Measurements from ENCODE around the gene RCN1.

- TF ChIP-seq ESRRA (IDR thresholded peaks at IDR 0.05; ENCODE audit: borderline replicate concordance, low read length) (no peak), SMC3 (IDR thresholded peaks at IDR 0.05) (no peak), MYC (IDR thresholded peaks at IDR 0.05; ENCODE audit: borderline replicate concordance, low read length) (no peak), JUNB (IDR thresholded peaks at IDR 0.05) (no peak), REST (IDR thresholded peaks at IDR 0.05) (no peak), POLR2A (IDR thresholded peaks at IDR 0.05; ENCODE audit: low read length) (no peak), FOSL2 (IDR thresholded peaks at IDR 0.05) (no peak), FOSL2 (CRISPR knock-in tag; IDR thresholded peaks at IDR 0.05) (no peak), RAD21 (conservative IDR thresholded peaks at IDR 0.05 in 1 of 2, IDR thresholded peaks at IDR 0.05 in 1 of 2) (no peak), USF2 (IDR thresholded peaks at IDR 0.05) (no peak), CEBPB (IDR thresholded peaks at IDR 0.05) (no peak)
- TF ChIP-seq, protein P1, sequence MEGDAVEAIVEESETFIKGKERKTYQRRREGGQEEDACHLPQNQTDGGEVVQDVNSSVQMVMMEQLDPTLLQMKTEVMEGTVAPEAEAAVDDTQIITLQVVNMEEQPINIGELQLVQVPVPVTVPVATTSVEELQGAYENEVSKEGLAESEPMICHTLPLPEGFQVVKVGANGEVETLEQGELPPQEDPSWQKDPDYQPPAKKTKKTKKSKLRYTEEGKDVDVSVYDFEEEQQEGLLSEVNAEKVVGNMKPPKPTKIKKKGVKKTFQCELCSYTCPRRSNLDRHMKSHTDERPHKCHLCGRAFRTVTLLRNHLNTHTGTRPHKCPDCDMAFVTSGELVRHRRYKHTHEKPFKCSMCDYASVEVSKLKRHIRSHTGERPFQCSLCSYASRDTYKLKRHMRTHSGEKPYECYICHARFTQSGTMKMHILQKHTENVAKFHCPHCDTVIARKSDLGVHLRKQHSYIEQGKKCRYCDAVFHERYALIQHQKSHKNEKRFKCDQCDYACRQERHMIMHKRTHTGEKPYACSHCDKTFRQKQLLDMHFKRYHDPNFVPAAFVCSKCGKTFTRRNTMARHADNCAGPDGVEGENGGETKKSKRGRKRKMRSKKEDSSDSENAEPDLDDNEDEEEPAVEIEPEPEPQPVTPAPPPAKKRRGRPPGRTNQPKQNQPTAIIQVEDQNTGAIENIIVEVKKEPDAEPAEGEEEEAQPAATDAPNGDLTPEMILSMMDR (IDR thresholded peaks at IDR 0.05), result no peak
- TF ChIP-seq, protein P2, sequence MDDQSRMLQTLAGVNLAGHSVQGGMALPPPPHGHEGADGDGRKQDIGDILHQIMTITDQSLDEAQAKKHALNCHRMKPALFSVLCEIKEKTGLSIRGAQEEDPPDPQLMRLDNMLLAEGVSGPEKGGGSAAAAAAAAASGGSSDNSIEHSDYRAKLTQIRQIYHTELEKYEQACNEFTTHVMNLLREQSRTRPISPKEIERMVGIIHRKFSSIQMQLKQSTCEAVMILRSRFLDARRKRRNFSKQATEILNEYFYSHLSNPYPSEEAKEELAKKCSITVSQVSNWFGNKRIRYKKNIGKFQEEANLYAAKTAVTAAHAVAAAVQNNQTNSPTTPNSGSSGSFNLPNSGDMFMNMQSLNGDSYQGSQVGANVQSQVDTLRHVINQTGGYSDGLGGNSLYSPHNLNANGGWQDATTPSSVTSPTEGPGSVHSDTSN (IDR thresholded peaks at IDR 0.05), result no peak
- TF ChIP-seq, protein P3, sequence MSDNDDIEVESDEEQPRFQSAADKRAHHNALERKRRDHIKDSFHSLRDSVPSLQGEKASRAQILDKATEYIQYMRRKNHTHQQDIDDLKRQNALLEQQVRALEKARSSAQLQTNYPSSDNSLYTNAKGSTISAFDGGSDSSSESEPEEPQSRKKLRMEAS (IDR thresholded peaks at IDR 0.05), result no peak
Observed at GRCh38 chr11:32055861-32056260, 35.0 kb upstream of the RCN1 start.

Measured in A549 (cell line).